HEK293 (cell line): Measurements from ENCODE around the gene NCEH1.
"Not testable (repeated sequence)": the region's sequence is repeated elsewhere in the genome, so short reads cannot be mapped to it uniquely, and the experiment has no call there.

Source experiments
- CTCF ChIA-PET: fragments of 350-600 bp; formaldehyde crosslinking; extraction: SDS; loops from one replicate; lab custom pipeline; 2021; ENCODE audit warnings: antibody characterized with exemption; lab: Yijun Ruan, JAX
- POLR2A ChIA-PET: fragments of 300-600 bp; formaldehyde crosslinking; extraction: SDS; loops from one replicate; lab custom pipeline; 2020; ENCODE audit warnings: antibody characterized with exemption, inconsistent platforms; lab: Yijun Ruan, JAX
- H3K27ac ChIP-seq: fragments of 200-500 bp; sonication (Bioruptor generic); 2 replicates; pipeline ENCODE4 v1.5.1; 2014; ENCODE audit warnings: low read depth, low read length, control low read depth, inconsistent platforms; ENCODE audit errors: extremely low read depth
- H3K36me3 ChIP-seq, 2 experiments: fragments of 200-500 bp in 1 of 2; sonication (Bioruptor generic) in 1 of 2; 1 replicate in 1 of 2; 2 replicates in 1 of 2; pipeline ENCODE4 v1.5.1; 2014 to 2017; ENCODE audit warnings: inconsistent platforms in 2 of 2, low read length in 2 of 2; ENCODE audit not compliant: control insufficient read depth in 2 of 2, insufficient read depth in 1 of 2
- H3K4me1 ChIP-seq: fragments of 200-500 bp; sonication (Bioruptor generic); 2 replicates; pipeline ENCODE4 v1.5.1; 2014; ENCODE audit warnings: mild to moderate bottlenecking, low read length, inconsistent platforms; ENCODE audit not compliant: control insufficient read depth, insufficient read depth
- H3K4me3 ChIP-seq: 2 replicates; pipeline ENCODE4 v1.5.1; 2011; ENCODE audit warnings: low read depth, mild to moderate bottlenecking, control low read depth, low read length, moderate library complexity
- H3K9me3 ChIP-seq: fragments of 200-500 bp; sonication (Bioruptor generic); 2 replicates; pipeline ENCODE4 v1.5.1; 2014; ENCODE audit warnings: low read depth, low read length, inconsistent platforms; ENCODE audit not compliant: control insufficient read depth, insufficient read depth
- ELK4 ChIP-seq: IDR thresholded peaks from 2 replicates; pipeline ENCODE4 v1.6.1; 2011; ENCODE audit warnings: mild to moderate bottlenecking, low read depth, low read length, borderline replicate concordance
- GLIS2 ChIP-seq: fragments of 450-650 bp; formaldehyde crosslinking; IDR thresholded peaks from 2 replicates; pipeline ENCODE4 v1.5.1; 2016; ENCODE audit warnings: missing biosample characterization, missing genetic modification characterization
- KLF17 ChIP-seq: fragments of 450-650 bp; formaldehyde crosslinking; IDR thresholded peaks from 2 replicates; pipeline ENCODE4 v1.5.1; 2016; ENCODE audit warnings: missing biosample characterization, missing genetic modification characterization
- MEIS1 ChIP-seq: sonication (generic); formaldehyde crosslinking; IDR thresholded peaks from 2 replicates; pipeline ENCODE4 v1.8.1; 2022; ENCODE audit warnings: missing genetic modification reagents, mild to moderate bottlenecking, borderline replicate concordance
- OSR2 ChIP-seq: fragments of 450-650 bp; formaldehyde crosslinking; IDR thresholded peaks from 2 replicates; pipeline ENCODE4 v1.5.1; 2016; ENCODE audit warnings: missing biosample characterization, missing genetic modification characterization
- YY1 ChIP-seq: fragments of 450-650 bp; formaldehyde crosslinking; IDR thresholded peaks from 2 replicates; pipeline ENCODE4 v1.5.1; 2018; ENCODE audit warnings: missing biosample characterization, missing genetic modification characterization
- ZBTB1 ChIP-seq: fragments of 450-650 bp; formaldehyde crosslinking; IDR thresholded peaks from 2 replicates; pipeline ENCODE4 v1.5.1; 2016; ENCODE audit warnings: missing biosample characterization, missing genetic modification characterization
- ZIC2 ChIP-seq: fragments of 450-650 bp; formaldehyde crosslinking; IDR thresholded peaks from 2 replicates; pipeline ENCODE4 v1.5.1; 2016; ENCODE audit warnings: missing biosample characterization, missing genetic modification characterization
- ZNF248 ChIP-seq: fragments of 450-650 bp; formaldehyde crosslinking; IDR thresholded peaks from 2 replicates; pipeline ENCODE4 v1.5.1; 2017; ENCODE audit warnings: missing biosample characterization, missing genetic modification characterization
- ZNF404 ChIP-seq: fragments of 450-650 bp; formaldehyde crosslinking; IDR thresholded peaks from 2 replicates; pipeline ENCODE4 v1.5.1; 2017; ENCODE audit warnings: missing biosample characterization, missing genetic modification characterization
- ZNF621 ChIP-seq: fragments of 450-650 bp; formaldehyde crosslinking; IDR thresholded peaks from 2 replicates; pipeline ENCODE4 v1.5.1; 2017; ENCODE audit warnings: missing biosample characterization, missing genetic modification characterization
- ZNF626 ChIP-seq: fragments of 450-650 bp; sonication (Bioruptor Pico); formaldehyde crosslinking; IDR thresholded peaks from 2 replicates; pipeline ENCODE4 v1.5.1; 2018; ENCODE audit warnings: missing biosample characterization, missing genetic modification characterization, inconsistent platforms
- ZNF629 ChIP-seq: fragments of 450-650 bp; formaldehyde crosslinking; IDR thresholded peaks from 2 replicates; pipeline ENCODE4 v1.5.1; 2017; ENCODE audit warnings: missing biosample characterization, missing genetic modification characterization
- ZNF639 ChIP-seq: fragments of 450-650 bp; formaldehyde crosslinking; IDR thresholded peaks from 2 replicates; pipeline ENCODE4 v1.5.1; 2016; ENCODE audit warnings: missing biosample characterization, missing genetic modification characterization
- ZNF692 ChIP-seq: fragments of 450-650 bp; formaldehyde crosslinking; IDR thresholded peaks from 2 replicates; pipeline ENCODE4 v1.5.1; 2016; ENCODE audit warnings: missing biosample characterization, missing genetic modification characterization
- ZNF768 ChIP-seq: fragments of 450-650 bp; formaldehyde crosslinking; IDR thresholded peaks from 2 replicates; pipeline ENCODE4 v1.5.1; 2018; ENCODE audit warnings: missing biosample characterization, mild to moderate bottlenecking, missing genetic modification characterization
- ZNF791 ChIP-seq: fragments of 450-650 bp; formaldehyde crosslinking; IDR thresholded peaks from 2 replicates; pipeline ENCODE4 v1.5.1; 2016; ENCODE audit warnings: missing biosample characterization, missing genetic modification characterization
- ZXDB ChIP-seq: fragments of 450-650 bp; formaldehyde crosslinking; IDR thresholded peaks from 2 replicates; pipeline ENCODE4 v1.5.1; 2016; ENCODE audit warnings: missing biosample characterization, missing genetic modification characterization
- TF ChIP-seq, protein P1 (sequence below): fragments of 450-650 bp; formaldehyde crosslinking; IDR thresholded peaks from 2 replicates; pipeline ENCODE4 v1.5.1; 2017; ENCODE audit warnings: missing biosample characterization, missing genetic modification characterization
- TF ChIP-seq, protein P2 (sequence below): fragments of 450-650 bp; formaldehyde crosslinking; IDR thresholded peaks from 2 replicates; pipeline ENCODE4 v1.5.1; 2016; ENCODE audit warnings: missing biosample characterization, missing genetic modification characterization

NCEH1 gene

DNA sequence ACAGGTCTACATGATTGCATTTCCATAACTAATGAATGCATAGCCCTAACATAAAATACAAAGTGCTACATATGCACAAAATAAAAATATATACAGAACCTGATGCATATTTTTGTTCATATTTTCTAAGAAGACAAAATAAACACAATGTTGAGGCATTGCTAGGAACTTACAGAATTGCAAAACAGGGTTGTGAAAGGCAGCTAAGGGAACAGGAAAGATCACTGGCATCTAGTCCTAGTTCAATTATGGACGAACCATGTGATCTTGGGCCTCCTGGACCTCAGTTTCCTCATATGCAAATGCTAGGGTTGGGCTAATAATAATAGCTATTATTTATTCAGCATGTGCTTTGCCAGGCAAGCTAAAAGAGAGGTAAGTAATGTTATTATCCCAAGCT lies 15.5 kb upstream of the NCEH1 start:
- TF ChIP-seq ZBTB1 (tag by site-specific recombination) (no peak), ZNF791 (tag by site-specific recombination) (no peak), ZNF639 (tag by site-specific recombination) (no peak), ZNF626 (tag by site-specific recombination) (no peak), ZNF629 (no peak), GLIS2 (tag by site-specific recombination) (no peak), ZNF621 (tag by site-specific recombination) (no peak), ZIC2 (no peak), MEIS1 (CRISPR knock-in tag) (no peak)
- TF ChIP-seq, protein P1, sequence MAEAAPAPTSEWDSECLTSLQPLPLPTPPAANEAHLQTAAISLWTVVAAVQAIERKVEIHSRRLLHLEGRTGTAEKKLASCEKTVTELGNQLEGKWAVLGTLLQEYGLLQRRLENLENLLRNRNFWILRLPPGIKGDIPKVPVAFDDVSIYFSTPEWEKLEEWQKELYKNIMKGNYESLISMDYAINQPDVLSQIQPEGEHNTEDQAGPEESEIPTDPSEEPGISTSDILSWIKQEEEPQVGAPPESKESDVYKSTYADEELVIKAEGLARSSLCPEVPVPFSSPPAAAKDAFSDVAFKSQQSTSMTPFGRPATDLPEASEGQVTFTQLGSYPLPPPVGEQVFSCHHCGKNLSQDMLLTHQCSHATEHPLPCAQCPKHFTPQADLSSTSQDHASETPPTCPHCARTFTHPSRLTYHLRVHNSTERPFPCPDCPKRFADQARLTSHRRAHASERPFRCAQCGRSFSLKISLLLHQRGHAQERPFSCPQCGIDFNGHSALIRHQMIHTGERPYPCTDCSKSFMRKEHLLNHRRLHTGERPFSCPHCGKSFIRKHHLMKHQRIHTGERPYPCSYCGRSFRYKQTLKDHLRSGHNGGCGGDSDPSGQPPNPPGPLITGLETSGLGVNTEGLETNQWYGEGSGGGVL = no peak
- no peaks in the 10 kb centered on the region for H3K4me1 ChIP-seq
- H3K27ac ChIP-seq = no peak overlapping the region
- no peak overlapping the region for H3K4me3 ChIP-seq
- no peaks in the 10 kb centered on the region for H3K36me3 ChIP-seq
- H3K9me3 ChIP-seq = no peaks in the 10 kb centered on the region
- CTCF ChIA-PET = interaction anchor here (1.4 to 2.4 kb wide), 2 partner anchors 15 to 24 kb away, joined by 6 read pairs; partner anchors contain the start of genes ECT2 and NCEH1
- POLR2A ChIA-PET = no interaction called here

DNA sequence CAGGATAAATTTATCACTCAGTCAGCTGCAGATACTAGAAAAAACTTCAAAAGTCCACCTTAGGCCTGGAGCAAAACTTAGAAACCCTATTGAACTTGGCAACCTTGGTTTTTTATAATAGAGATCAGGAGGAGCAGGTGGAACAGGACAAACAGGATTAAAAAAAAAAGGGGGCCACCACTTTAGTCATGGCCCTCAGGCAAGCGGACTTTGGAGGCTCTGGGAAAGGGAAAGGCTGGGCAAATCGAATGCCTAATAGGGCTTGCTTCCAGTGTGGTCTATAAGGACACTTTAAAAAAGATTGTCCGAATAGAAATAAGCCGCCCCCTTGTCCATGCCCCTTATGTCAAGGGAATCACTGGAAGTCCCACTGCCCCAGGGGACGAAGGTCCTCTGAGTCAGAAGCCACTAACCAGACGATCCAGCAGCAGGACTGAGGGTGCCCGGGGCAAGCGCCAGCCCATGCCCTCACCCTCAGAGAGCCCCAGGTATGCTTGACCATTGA lies 11.7 kb upstream of the NCEH1 start:
- H3K9me3 ChIP-seq, POLR2A ChIA-PET, H3K4me1 ChIP-seq, H3K27ac ChIP-seq, H3K4me3 ChIP-seq, H3K36me3 ChIP-seq: not testable (repeated sequence)
- CTCF ChIA-PET = interaction anchor here (0.6 kb wide), 1 partner anchor 9 kb away, joined by 5 read pairs; no protein-coding TSS in a partner anchor

- Histone ChIP-seq H3K4me3 (no peak overlapping the region), H3K9me3 (no peaks in the 10 kb centered on the region), H3K36me3 (no peaks in the 10 kb centered on the region), H3K27ac (no peak overlapping the region), H3K4me1 (no peaks in the 10 kb centered on the region)
- POLR2A ChIA-PET = no interaction called here
- CTCF ChIA-PET = interaction anchor here (0.7 kb wide), 1 partner anchor 36 kb away, joined by 3 read pairs; no protein-coding TSS in a partner anchor
- TF ChIP-seq, protein P2, sequence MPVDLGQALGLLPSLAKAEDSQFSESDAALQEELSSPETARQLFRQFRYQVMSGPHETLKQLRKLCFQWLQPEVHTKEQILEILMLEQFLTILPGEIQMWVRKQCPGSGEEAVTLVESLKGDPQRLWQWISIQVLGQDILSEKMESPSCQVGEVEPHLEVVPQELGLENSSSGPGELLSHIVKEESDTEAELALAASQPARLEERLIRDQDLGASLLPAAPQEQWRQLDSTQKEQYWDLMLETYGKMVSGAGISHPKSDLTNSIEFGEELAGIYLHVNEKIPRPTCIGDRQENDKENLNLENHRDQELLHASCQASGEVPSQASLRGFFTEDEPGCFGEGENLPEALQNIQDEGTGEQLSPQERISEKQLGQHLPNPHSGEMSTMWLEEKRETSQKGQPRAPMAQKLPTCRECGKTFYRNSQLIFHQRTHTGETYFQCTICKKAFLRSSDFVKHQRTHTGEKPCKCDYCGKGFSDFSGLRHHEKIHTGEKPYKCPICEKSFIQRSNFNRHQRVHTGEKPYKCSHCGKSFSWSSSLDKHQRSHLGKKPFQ (tag by site-specific recombination) = no peak
- TF ChIP-seq ZNF692 (tag by site-specific recombination) = no peak
- no peak for TF ChIP-seq YY1 (tag by site-specific recombination)
- TF ChIP-seq GLIS2 (tag by site-specific recombination) = no peak
- TF ChIP-seq ZNF768 (tag by site-specific recombination) = no peak
- no peak for TF ChIP-seq ZNF248
- no peak for TF ChIP-seq ZNF404 (tag by site-specific recombination)
- TF ChIP-seq OSR2 (tag by site-specific recombination) = no peak
- TF ChIP-seq KLF17 (tag by site-specific recombination) = no peak
- TF ChIP-seq ELK4 = no peak
- TF ChIP-seq ZXDB = no peak
Measured at GRCh38 chr3:172717493-172718088, 6.7 kb upstream of the NCEH1 start.
